GM12873 (cell line): ENCODE measurements around the gene CLEC9A.

ENCODE experiments used
- TF ChIP-seq, protein P1 (sequence below): IDR thresholded peaks from 2 replicates; pipeline ENCODE4 v1.5.1; 2012; ENCODE audit warnings: low read depth, mild to moderate bottlenecking, moderate library complexity, low read length, control low read depth; ENCODE audit not compliant: insufficient read depth; ENCODE audit errors: missing control alignments

CLEC9A gene

DNA sequence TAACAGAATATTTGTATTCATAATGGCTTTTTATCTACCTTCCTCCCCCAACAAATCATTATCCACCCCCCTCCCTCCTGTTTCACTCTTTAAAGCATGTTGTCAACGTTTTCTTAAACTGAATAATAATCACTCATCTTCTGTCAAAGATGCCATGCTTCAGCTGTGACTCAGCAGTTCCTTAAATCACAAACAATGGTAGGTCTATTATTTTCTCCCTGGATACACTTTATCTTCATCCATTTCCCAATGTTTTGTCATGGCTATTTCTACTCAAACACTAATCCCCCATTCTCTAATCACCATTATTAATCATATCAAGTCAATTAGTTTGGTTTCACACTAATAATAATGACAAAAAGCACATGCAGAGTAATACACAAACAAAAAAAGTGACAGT lies 13.6 kb upstream of the CLEC9A start:
- TF ChIP-seq, protein P1, sequence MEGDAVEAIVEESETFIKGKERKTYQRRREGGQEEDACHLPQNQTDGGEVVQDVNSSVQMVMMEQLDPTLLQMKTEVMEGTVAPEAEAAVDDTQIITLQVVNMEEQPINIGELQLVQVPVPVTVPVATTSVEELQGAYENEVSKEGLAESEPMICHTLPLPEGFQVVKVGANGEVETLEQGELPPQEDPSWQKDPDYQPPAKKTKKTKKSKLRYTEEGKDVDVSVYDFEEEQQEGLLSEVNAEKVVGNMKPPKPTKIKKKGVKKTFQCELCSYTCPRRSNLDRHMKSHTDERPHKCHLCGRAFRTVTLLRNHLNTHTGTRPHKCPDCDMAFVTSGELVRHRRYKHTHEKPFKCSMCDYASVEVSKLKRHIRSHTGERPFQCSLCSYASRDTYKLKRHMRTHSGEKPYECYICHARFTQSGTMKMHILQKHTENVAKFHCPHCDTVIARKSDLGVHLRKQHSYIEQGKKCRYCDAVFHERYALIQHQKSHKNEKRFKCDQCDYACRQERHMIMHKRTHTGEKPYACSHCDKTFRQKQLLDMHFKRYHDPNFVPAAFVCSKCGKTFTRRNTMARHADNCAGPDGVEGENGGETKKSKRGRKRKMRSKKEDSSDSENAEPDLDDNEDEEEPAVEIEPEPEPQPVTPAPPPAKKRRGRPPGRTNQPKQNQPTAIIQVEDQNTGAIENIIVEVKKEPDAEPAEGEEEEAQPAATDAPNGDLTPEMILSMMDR: no peak

DNA sequence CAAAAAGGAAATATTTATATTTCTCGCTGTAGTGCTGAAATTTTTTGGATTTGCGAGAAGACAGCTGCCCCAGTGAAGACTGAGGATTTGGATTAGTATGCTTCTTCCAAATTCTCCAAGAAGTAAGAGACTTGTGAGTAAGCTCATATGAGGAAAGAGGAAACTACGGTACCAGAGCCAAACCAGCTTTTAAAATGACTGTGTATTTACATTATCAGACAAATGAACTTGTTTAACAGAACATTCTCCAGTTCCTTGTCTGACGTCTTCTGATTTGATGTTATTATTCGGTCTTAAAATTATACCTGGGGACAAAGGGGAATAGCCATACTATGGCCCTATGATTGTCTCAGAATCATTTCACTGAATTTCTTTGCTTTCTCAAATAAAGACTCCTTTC lies 12.1 kb upstream of the CLEC9A start:
- TF ChIP-seq, protein P1: no peak

DNA sequence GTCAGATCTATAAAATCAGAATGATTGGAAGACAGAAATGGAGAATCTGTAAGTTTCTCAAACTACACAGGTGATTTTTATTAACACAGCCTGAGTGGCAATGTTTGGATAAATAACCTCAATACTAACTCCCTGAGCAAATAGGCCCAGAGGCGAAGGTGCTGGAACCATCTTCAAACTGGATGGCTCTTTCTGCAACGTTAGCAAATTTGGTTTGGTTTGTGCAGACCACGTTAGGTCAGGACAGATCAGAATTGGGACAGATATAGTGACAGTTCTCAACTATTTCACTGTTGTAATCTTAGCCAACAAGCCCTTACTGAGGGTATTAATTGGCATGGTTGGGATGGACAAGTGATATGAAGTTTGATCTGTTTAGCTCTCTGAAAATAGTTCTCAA lies 9.1 kb upstream of the CLEC9A start:
- TF ChIP-seq, protein P1: no peak

DNA sequence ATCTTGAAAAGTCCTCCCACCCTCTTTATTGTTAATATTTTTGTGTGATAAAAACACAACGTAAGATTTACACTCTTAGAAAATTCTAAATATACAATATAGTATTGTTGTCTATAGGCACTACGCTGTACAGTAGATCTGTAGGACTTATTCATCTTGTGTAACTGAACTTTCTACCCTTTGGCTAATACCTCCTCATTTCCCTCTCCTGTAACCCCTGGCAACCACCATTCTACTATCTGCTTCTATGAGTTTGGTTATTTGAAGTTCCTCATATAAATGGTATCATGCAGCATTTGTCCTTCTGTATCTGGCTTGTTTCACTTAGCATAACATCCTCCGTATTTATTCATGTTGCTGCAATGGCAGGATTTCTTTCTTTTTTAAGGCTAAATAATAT lies 5.2 kb upstream of the CLEC9A start:
- TF ChIP-seq, protein P1: no peak

DNA sequence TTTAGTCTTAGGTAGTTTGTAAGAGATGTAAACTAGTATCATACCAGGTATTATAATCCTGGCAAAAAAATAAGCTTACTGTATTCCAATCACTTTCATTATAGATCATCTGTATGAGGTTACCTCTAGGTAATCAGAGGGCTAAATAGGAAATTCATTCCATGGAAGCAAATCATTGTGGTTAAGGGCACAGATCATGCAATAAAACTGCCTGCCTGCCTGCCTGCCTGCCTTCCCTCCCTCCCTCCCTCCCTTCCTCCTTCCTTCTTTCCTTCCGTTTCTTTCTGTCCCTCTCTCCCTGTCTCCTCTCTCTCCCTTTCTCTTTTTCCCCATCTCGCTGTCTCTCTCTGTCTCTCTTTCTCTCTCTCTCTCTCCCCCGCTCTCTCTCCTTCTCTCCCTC lies 3.2 kb upstream of the CLEC9A start:
- TF ChIP-seq, protein P1: no peak

DNA sequence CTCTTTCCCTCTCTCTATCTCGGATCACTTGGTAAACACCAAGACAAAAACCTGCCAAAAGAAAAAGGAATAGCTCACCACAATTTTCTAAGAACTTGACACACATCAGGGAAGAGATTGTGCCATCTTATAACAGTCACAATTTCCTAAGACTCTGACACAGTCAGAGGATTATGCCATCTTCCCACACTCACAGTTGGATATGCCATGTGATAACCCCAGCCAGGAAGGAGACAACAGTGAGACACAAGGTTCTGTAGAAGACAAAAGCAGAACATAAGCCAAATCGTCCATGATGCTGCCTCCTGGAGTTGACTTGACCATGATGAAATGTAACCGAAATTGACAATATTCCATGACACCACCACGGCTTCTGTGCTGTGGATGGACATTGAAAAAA lies 2.8 kb upstream of the CLEC9A start:
- TF ChIP-seq, protein P1: no peak

DNA sequence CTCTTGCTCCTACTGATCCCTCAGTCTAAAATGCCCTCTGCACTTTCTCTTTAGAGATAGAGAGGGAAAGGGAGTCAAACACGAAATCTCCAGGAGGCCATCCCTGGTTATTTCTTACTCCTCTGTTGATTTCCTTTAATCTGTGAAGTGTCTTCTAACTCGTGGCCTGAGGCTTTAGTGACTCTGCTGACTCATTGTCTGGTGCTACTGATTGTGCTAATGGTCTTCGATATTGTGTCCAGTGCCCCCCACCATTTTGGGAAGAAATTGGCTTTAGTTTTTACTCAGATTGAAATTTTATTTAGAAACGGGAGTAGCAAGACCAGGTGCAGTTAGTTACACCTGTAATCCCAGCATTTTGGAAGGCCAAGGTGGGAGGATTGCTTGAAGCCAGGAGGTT lies 839 bp downstream of the CLEC9A start:
- TF ChIP-seq, protein P1: no peak
